ENCODE results near the gene GPD1. TPM values are rescaled to one million over a fixed set of nuclear protein-coding genes. Genes with fewer than 3 reads are reported as not detected.

The GPD1 gene
- total and polyA plus RNA-seq, 10 of the 15 experiments (the other 5 are each of a cell fraction or from before 2014, with no cell fraction given) = 0.04 to 0.61 (median 0.26) TPM; not detected in 1

- Histone ChIP-seq H3K4me3 (no peak overlapping the region), H3K9me3 (replicated peaks; ENCODE audit: control insufficient read depth, insufficient read depth, low read length) (no peaks in the 10 kb centered on the region), H3K4me2 (ENCODE audit: control insufficient read depth, insufficient read depth) (no peak overlapping the region), H3K27ac (ENCODE audit: control insufficient read depth, insufficient read depth) (no peak overlapping the region), H3K79me2 (ENCODE audit: control insufficient read depth, insufficient read depth, low read length) (peaks cover 9% of the 10 kb centered on the region), H3K27me3 (replicated peaks in 1 of 2; ENCODE audit: control insufficient read depth in 2 of 2, insufficient read depth in 2 of 2, low read length in 1 of 2) (no peaks in the 10 kb centered on the region), H4K20me1 (ENCODE audit: control insufficient read depth, insufficient read depth) (0 out of 2 replicates have a peak, but pooled peaks cover 4% of the 10 kb centered on the region), H3K4me1 (ENCODE audit: control insufficient read depth, insufficient read depth, low read length) (no peaks in the 10 kb centered on the region), H3K36me3 (ENCODE audit: control insufficient read depth in 2 of 2, insufficient read depth in 2 of 2, low read length in 1 of 2) (peaks cover 3 to 20% of the 10 kb centered on the region in 2 experiments), H2AFZ (ENCODE audit: control insufficient read depth, low read depth, low read length) (no peak overlapping the region), H3K9ac (ENCODE audit: control insufficient read depth, insufficient read depth, low read length) (no peak overlapping the region)
- CTCF ChIA-PET = interaction anchor here (0.7 to 9.0 kb wide), 27 partner anchors 9 to 342 kb away, joined by 3 to 250 read pairs (median 5); partner anchors contain the start of genes CERS5, COX14 and GPD1
- in situ Hi-C loops (cut with MboI) (no loop called here), intact Hi-C loops (cut with micrococcal nuclease; ENCODE audit: unreplicated experiment) (loop anchor here (1.0 kb wide), 1 partner anchor 87 kb away; no protein-coding TSS in a partner anchor)
- no TSS peak for BruUV-seq (replicated peaks)
- SMC1A ChIA-PET (ENCODE audit: uncharacterized antibody, unreplicated experiment) = interaction anchor here (0.8 to 3.9 kb wide), 13 partner anchors 10 to 87 kb away, joined by 3 to 29 read pairs (median 6); partner anchors contain the start of gene COX14
- peak; percentile 56 for ATAC-seq
- RAD21 ChIA-PET (ENCODE audit: unreplicated experiment) = interaction anchor here (0.7 to 5.6 kb wide), 10 partner anchors 14 to 226 kb away, joined by 3 to 47 read pairs (median 5); partner anchors contain the start of genes CERS5 and COX14
- 2% methylated on average over 3 of the region's 3 CpGs for WGBS (ENCODE audit: insufficient coverage, insufficient replicate concordance, low lambda C conversion rate, missing lambda C conversion rate)
- peak; percentile 75 for FAIRE-seq
- POLR2A ChIA-PET = interaction anchor here (0.6 to 1.2 kb wide), 2 partner anchors 24 to 83 kb away, joined by 3 to 5 read pairs; no protein-coding TSS in a partner anchor
- DNase-seq (ENCODE audit: low read depth, low spot score) = peak; percentile 37
- TF ChIP-seq ZSCAN29 (IDR thresholded peaks at IDR 0.05) (no peak), SP1 (IDR thresholded peaks at IDR 0.05; ENCODE audit: low read depth, low read length) (no peak), PKNOX1 (IDR thresholded peaks at IDR 0.05) (peak; percentile 31; the same call in 1 of the 2 replicates), CTCF (IDR thresholded peaks at IDR 0.05 in 2 of 3, conservative IDR thresholded peaks at IDR 0.05 in 1 of 3; ENCODE audit: control insufficient read depth in 2 of 3, extremely low read depth in 1 of 3, insufficient read depth in 1 of 3, low read depth in 3 of 3, low read length in 3 of 3) (peak; percentile 84 to 89 (median 87)), IKZF2 (IDR thresholded peaks at IDR 0.05) (no peak), SPI1 (IDR thresholded peaks at IDR 0.05; ENCODE audit: borderline replicate concordance, insufficient read depth, low read depth, low read length) (peak; percentile 34; the same call in 1 of the 2 replicates), RAD21 (IDR thresholded peaks at IDR 0.05; ENCODE audit: insufficient read depth, low read depth, low read length) (peak; percentile 67), SMC3 (IDR thresholded peaks at IDR 0.05; ENCODE audit: borderline replicate concordance, low read length) (peak; percentile 47; the same call in 1 of the 2 replicates), YY1 (IDR thresholded peaks at IDR 0.05; ENCODE audit: low read depth, low read length) (no peak), STAT1 (conservative IDR thresholded peaks at IDR 0.05) (no peak), ATF2 (IDR thresholded peaks at IDR 0.05; ENCODE audit: low read length) (0 out of 2 replicates have a peak, but pooled peaks have one; percentile 14), CREM (IDR thresholded peaks at IDR 0.05; ENCODE audit: low read depth) (no peak), POLR2AphosphoS2 (IDR thresholded peaks at IDR 0.05; ENCODE audit: low read depth, low read length) (no peak)
- TF ChIP-seq, protein P1, sequence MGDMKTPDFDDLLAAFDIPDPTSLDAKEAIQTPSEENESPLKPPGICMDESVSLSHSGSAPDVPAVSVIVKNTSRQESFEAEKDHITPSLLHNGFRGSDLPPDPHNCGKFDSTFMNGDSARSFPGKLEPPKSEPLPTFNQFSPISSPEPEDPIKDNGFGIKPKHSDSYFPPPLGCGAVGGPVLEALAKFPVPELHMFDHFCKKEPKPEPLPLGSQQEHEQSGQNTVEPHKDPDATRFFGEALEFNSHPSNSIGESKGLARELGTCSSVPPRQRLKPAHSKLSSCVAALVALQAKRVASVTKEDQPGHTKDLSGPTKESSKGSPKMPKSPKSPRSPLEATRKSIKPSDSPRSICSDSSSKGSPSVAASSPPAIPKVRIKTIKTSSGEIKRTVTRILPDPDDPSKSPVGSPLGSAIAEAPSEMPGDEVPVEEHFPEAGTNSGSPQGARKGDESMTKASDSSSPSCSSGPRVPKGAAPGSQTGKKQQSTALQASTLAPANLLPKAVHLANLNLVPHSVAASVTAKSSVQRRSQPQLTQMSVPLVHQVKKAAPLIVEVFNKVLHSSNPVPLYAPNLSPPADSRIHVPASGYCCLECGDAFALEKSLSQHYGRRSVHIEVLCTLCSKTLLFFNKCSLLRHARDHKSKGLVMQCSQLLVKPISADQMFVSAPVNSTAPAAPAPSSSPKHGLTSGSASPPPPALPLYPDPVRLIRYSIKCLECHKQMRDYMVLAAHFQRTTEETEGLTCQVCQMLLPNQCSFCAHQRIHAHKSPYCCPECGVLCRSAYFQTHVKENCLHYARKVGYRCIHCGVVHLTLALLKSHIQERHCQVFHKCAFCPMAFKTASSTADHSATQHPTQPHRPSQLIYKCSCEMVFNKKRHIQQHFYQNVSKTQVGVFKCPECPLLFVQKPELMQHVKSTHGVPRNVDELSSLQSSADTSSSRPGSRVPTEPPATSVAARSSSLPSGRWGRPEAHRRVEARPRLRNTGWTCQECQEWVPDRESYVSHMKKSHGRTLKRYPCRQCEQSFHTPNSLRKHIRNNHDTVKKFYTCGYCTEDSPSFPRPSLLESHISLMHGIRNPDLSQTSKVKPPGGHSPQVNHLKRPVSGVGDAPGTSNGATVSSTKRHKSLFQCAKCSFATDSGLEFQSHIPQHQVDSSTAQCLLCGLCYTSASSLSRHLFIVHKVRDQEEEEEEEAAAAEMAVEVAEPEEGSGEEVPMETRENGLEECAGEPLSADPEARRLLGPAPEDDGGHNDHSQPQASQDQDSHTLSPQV (IDR thresholded peaks at IDR 0.05) = no peak
These were observed 15.1 kb upstream of the GPD1 start for GRCh38 chr12:50088577-50089335.

Measured in GM12878 (cell line).